Stimulated activated CD8-positive, alpha-beta memory T cell treated with anti-CD3 and anti-CD28 coated beads, Interleukin-12 subunit alpha, Interleukin-12 subunit beta, amount 100 ng/mL, for 24 hours (primary cell): ENCODE measurements around the gene RUNDC3A.
A peak's percentile ranks its signal among the peaks of the same experiment; 100 is the strongest.
"Not testable (repeated sequence)": the region's sequence is repeated elsewhere in the genome, so short reads cannot be mapped to it uniquely, and the experiment has no call there.

Experiments
- DNase-seq: peaks from one replicate; pipeline ENCODE4 v3.0.0-alpha.2; 2020; ENCODE audit errors: extremely low read depth

RUNDC3A gene

DNA sequence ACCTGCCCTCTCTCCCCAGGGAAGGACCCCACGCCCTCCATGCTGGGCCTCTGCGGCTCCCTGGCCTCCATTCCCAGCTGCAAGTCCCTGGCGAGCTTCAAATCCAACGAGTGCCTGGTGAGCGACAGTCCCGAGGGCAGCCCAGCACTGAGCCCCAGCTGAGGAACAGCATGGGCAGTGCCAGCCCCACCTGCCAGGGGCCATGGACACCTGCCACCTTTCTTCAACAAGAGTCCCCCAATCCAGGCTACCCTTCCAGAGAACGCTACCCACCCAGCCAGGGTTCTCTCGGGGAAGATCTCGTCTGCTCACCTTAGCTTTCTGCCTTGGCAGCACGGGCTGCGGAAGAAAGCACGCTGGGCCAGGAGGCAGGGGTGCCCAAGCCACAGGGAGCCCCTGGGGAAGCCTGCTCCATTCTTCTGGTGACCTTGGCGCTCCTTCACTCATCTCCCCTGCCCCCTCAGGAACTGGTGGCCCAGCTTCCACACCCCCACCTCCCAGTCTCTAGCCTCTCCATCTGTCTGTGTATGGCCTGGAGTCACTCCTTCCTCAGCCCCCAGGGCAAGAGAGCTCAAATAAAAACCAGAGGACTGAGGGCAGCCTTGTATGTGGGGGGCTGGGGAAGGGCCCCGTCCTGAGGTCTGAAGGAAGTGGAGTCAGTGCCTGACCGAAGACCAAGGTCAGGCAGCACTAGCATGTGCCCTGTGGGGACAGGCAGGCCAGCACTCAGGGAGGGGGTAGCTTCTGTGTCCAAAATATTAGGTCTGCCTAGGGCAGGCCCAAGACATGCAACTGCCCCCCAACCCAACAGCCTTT is 9.9 kb downstream of the RUNDC3A start:
- DNase-seq, result no peak

DNA sequence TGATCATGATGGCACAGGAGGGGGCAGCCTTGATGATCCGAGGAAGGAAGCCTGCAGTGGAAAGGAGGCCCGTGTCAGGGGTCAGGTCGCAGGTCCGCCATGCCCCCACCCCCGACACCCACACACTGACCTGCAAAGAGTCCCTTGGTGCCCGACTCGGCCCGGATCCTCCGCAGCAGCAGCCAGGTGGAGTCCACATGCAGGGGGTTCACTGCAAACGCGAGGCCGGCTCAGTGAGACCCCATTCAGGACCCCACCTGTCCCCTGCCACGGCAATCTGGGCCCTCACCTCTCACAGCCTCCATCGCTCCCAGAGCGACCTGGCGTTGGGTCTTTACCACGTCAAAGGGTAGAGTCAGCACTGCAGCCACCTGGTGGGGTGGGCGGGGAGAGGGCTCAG is 11.7 kb downstream of the RUNDC3A start:
- DNase-seq, result no peak

DNA sequence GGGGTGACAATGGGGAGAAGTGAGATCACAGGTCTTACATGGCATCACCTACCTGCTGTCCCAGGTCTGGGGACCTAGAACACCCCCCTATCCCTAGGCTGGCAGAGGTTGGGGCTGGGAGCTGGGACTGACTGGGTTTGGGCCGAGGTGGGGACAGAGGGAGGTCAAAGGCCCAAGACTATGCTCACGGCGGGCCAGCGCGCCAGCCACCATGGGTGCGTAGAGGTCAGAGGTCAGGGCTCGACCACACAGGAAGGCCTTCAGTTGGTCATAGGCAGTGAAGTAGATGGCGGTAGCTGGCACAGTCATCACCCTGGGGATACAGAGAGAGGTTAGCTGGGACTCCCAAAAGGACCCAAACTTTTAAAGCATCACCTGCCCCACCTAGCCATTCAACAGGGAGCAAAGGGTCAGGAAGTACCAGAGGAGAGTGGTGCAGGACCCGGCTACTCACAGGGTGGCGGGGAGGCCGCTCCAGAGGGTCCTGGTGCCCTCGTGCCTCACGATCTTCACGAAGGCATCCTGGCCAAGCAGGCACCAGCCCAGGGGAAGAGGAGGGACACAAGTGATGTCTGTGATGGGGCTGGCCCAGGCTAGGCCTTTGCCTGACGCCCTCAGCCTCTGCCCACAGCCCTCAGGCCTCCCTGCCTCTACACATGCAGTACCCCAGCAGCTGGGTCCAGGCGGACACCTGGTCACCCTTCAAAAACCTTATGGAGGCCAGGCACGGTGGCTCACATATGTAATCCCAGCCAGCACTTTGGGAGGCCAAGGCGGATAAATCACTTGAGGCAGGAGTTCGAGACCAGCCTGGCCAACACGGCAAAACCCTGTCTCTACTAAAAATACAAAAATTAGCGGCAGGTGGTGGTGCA is 13.1 kb downstream of the RUNDC3A start:
- DNase-seq, result no peak

DNA sequence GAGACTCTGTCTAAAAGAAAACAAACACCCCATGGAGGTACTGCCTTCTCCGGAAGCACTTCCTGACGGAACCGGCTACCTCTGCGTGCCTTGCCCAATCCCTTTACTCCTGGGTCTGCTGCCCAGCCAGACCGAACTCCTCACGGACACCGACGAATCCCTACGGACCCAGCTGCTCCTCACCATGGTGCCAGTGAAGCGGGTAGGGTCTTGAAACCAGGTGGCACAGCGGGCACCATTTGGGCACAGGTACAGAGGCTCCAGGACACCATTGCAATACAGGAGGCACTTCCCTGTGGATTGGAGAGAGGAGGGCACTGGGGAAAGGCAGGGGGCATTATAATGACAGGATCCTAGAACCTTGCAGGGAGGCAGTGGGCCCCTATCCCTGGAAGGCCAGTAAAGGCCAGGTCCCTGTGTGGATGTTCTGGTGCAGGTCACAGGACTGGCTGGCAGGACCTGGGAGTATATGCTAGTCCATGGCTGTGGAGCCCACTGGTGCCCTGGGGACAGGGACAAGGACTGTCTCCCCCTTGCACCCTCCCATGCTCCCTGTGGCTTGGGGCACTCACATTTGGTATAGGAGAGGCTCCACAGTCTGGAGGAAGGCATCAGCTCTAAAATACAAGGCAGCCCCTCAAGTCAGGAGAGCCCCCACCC is 14.0 kb downstream of the RUNDC3A start:
- DNase-seq, result no peak

DNA sequence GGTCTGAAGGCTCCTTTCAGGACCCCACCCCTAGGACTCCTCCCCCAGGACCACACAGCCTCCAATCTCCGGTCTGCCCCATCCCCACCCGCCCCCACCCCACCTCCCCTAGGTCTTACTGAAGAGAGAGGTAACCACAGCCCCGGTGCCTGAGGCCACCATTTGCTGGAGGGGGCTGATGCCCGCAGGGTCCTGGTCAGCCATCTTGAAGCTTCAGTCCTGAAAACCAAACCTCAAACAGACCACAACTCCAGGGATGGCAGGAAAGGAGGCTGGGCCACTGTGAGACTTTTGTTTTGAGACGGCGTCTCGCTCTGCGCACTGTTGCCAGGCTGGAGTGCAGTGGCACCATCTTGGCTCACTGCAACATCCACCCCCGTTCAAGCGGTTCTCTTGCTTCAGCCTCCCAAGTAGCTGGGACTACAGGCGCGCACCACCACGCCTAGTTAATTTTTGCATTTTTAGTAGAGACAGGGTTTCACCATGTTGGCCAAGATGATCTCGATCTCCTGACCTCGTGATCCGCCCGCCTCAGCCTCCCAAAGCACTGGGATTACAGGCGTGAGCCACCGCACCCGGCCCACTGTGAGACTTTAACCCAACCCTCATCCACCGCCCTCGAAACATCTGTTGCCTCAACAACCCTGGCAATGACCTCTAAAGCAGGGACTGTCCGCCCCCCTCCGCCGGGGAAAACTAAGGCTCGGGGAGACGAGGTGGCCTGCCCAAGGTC is 15.1 kb downstream of the RUNDC3A start:
- no peak for DNase-seq

DNA sequence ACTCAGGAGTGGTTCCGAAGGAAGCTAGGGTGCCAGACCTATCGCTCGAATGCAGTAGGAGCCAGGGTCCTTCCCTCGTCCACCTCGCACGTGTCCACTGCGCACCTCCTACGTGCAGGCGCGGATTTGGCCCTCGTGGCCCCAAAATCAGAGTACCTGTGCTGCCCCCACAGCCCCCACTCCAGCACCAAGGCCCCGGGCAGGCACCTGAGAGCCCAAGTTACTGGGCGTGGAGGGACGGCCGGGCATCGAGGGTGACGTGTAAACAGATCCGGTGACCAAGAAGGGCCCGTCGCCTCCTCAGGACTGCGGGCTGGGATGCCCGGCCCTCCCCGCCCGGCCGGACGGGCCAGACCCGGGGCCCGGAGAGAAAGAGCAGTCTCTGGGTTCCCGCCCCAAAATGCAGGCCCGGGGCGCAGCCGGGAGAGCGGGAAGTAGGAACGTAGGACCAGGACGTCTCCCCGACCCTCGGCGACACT is 15.7 kb downstream of the RUNDC3A start:
- no peak for DNase-seq

DNA sequence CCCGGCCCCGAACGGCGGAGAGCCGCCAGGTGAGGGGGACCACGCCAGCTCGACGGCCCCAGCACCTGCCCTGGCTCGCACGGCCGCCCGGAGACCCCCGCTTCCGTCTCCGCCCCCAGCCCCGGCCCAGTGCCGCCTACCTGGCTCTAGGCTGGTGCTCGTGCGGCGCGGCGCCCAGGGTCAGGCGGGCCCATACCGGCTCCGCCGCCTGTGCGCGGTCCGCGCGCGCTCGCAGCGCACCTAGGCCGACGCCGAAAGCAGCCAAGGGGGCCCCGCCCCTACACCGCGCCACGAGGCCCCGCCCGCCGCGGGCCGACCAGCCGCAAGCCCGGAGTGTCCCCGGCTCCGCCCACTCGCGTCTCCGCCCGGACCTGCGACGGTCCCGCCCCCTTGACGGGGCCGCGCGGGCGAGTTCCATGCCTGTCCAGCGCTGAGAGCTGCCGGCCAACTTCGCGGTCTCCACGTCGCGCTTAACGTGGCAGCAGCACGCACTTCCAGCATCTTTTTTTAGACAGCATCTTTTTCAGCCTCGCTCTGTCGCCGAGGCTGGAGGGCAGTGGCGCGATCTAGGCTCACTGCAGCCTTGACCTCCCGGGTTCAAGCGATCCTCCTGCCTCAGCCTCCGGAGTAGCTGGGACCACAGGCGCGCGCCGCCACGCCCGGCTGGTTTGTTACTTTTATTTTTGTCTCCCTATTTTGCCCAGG is 16.3 kb downstream of the RUNDC3A start, which contains the start of gene SLC25A39:
Gene SLC25A39, minus strand, starts transcription at position 253 of the 705 bp plus-strand sequence. CDS start 1,261 bp downstream, outside the sequence.
- peak; percentile 89 for DNase-seq

DNA sequence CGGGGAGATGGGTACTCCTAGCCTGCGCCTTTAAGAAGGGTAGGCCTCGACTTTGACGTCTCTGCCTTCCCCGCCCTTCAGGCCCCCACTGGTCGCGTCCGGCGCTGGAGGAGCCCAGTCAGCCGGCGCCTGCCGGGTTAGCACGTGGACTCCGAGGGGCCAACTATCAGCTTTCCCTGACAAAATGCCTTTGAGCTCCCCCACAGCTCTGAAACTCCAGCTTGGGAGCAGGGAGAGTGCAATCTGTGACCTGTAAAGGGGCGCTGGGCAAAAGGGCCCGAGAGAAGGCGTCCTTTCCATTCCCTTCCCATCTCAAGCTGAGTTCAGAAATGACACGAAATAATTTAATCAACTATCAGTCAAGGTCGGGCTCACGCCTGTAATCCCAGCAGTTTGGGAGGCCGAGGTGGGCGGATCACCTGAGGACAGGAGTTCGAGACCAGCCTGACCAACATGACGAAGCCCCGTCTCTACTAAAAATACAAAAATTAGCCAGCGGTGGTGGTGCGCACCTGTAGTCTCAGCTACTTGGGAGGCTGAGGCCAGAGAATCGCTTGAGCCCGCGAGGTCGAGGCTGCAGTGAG is 18.6 kb downstream of the RUNDC3A start:
- peak; percentile 84 for DNase-seq

DNA sequence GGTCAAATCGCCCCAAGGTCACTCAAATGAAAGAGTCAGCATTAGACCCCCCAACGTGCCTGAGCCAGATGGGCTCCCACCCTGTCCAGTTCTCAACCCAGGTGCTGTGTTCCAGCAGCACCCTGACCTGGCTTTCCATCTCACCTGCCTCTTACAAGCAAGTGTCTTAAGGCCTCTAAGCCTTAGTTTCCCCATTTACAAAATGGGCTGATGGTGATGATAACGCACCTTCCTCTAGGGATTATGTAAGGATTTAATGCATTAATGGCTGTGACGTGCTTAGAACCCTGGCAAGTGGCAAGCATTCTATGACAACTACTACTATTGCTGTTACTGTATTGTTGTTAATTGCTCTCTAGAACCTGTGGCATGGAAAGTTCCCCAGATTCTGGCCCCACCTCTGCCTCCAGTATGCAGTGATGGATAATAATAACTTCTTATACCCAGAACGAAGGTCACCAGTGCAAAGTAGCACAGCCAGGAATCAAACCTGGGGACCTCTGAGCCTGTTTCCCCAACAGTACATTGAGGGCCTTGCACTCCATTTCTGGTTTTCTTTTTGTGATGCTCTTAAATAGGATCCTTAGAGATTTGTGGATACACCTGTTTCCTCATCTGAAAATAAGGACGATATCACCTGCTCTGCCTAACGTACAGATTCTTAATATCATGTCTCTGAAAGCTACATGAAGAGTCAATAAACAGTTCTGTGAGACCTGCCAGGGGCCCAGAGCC is 19.5 kb downstream of the RUNDC3A start:
- no peak for DNase-seq

DNA sequence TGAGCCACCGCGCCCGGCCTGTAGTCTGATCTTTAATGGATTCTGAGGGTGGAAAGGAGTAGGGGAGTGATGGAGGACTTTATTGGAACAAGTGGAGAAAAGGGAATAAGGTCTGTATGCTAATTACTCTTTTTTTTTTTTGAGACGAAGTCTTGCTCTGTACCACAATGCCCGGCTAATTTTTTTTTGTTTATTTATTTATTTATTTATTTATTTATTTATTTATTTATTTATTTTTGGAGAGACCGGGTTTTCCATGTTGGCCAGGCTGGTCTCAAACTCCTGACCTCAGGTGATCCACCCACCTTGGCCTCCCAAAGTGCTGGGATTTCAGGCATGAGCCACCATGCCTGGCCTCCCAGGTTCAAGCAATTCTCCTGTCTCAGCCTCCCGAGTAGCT is 21.1 kb downstream of the RUNDC3A start:
- DNase-seq, result not testable (repeated sequence)

DNA sequence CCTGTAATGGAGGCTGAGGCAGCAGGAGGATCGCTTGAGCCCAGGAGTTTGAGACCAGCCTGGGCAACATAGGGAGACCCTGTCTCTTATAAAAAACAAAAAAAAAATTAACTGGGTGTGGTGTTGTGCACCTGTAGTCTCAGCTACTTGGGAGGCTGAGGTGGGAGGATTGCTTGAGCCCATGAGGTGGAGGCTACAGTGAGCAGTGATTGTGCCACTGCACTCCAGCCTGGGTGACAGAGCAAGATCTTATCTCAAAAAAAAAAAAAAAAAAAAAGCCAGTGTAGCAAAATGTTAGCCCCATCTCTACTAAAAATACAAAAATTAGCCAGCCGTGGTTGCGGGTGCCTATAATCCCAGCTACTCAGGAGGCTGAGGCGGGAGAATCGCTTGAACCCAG is 21.9 kb downstream of the RUNDC3A start:
- DNase-seq, result not testable (repeated sequence)

DNA sequence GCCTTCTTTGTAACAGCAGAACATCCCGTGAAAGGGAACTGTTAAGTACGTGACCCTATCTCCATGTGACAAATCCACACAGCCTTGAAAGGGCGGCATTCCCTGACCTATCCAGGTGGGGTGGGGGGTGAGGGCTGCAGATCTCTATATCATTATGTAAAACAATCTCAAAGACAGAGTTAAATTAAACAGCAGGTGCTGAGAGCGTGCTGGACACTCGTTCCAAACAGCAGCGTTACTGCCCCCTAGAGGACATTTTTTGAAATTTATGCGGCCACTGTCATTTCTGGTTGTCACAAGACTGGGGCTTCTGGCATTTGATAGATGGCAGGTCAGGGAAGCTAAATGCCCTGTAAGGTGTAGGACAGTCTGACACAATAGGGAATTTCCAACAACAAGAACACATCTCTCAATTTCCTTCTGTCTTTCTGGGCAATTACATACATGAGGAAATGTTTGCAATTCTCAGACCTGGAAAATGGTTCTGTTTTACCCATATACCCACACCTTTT is 22.9 kb downstream of the RUNDC3A start:
- DNase-seq, result no peak

DNA sequence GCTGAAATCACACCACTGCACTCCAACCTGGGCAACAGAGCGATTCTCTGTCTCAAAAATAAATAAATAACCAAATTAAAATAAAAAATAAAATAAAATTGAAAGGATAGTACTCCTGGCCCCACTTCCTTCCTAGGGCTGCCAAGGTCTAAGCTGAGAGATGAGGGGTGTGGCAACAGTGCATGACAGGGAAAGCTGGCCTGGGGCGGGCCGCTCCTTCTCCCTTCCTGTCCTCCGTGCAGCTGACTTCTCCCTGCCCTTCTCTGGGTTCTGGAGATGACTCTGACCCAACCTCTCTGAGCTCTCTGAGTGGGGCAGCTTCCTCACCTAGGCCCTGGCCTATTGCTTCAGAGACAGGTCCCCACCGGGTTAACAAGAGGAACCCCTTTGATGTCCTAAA is 25.0 kb downstream of the RUNDC3A start:
- no peak for DNase-seq

DNA sequence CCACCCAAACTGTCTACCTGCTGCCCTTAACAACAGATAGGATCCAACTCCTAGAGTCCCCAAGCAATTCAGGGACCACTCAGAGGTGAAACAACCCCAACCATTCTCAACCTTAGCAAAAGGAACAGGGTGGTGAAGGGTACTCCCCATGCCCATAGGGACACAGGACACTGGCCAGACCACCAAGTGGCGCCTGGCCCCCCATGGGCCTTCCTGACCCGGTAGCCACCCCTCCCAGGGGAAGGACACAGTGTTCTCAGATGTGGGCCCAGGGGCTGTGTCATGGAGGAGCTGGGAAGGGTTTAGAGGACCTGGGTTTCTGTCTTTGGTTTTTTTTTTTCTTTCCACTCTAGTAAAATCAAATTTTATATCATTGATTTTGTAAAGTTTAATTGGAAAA is 25.9 kb downstream of the RUNDC3A start:
- no peak for DNase-seq

DNA sequence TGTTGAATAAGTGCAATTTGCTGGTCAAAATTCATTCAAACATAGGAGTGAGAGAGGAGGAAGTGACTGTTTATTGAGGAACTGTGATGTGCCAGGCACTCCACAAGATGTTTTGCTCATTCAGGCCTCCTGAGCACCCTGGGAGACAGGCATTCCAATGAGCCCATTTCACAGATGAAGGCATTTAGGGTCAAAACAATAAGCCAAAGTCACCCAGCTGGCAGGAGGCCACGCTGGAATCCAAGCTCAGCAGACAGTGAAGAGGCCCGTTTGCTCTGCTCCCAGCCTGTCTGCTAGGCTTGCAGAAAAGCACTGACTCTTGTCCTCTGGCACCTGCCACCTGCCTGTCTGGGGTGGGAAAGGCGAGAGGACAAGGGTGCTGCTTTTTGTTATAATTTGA is 26.3 kb downstream of the RUNDC3A start:
- no peak for DNase-seq

DNA sequence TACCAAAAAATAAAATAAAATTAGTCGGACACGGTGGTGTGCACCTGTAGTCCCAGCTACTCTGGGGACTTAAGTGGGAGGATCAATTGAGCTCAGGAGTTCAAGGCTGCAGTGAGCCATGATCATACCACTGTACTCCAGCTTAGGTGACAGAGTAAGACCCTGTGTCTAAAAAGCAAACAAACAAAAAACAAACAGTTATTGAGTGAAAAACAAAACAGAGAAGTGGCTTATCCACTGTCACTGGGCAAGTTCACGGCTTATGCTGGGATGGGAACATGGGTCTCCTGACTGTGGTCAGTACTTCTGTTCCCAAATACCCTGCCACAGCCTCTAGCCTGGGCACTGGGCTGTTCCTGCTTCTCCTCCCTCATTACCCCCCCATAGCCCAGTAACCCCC is 27.2 kb downstream of the RUNDC3A start:
- DNase-seq, result no peak

DNA sequence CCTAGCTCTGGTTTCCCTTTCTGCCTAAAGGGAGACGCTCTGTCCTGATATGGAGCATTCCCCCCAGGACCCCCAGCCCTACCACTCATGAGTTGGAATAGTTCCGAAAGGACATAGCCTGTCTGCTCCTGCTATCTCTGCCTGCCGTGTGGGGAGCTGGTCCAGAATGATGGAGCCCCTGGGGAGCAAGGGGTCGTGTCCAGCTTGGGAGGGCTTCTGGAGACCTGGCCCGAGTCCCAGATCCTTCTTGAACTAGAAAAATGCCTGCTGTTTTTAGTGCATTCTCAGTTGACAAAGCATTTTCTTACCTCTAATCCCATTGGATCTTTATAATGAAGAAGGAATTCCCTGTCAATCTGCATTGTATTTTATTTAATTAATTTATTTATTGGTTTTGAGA is 27.6 kb downstream of the RUNDC3A start:
- DNase-seq, result no peak

DNA sequence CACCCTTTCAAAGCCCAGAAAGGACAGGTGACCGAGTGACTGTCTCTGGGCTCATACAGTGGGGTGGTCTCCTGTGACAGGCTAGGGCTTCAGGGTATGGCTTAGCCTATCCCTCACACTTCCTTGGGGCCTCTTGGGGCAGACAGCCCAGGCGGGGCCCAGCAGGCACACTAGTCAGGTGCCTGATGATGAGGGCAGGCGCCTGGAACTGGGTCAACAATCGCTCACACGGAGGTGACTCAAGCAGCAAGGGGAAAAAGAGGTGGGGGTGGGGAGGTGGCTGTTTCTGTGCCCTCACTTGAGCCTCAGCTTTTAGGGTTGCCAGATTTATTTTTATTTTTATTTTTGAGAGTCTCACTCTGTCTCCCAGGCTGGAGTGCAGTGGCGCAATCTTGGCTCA is 30.3 kb downstream of the RUNDC3A start:
- no peak for DNase-seq

DNA sequence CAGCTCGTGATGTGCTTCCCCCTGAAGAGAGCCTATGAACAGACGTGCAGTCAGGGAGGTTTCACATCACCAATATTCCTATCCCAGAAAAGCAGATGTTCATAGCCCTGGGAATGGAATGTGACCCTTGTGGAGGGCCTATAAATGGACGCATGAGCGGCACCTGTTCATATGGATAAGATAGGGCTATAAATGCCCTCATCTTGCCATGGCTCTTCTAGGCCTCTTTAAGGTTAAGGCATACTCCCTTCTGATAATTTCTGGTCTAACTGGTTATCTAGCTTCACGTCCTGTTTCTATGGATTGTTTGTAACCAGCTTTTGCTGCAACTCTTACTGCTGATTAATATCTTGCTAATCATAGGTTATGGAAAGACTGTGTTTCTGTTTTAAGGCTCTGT is 32.2 kb downstream of the RUNDC3A start:
- not testable (repeated sequence) for DNase-seq
